HCT116 (cell line): ENCODE results near the gene COL19A1. TPM values are rescaled to one million over a fixed set of nuclear protein-coding genes. Genes with fewer than 3 reads are reported as not detected.

Experiments
- ATAC-seq: fragments of 200-7000 bp; cut with Tn5 transposase; 2 replicates; pipeline ENCODE4 v1.9.1; 2020; ENCODE audit warnings: mild to moderate bottlenecking, moderate library complexity
- BruUV-seq: library from RNA; stranded (reverse); fragments of 400-500 nt; replicated peaks from 2 replicates; lab custom pipeline; 2021; lab: Mats Ljungman, UMichigan
- CTCF ChIA-PET: fragments of 300-600 bp; sonication (Branson Sonifier 250); formaldehyde crosslinking; loops from one replicate; lab custom pipeline; 2021; ENCODE audit warnings: antibody characterized with exemption; lab: Charles Lee
- POLR2A ChIA-PET: fragments of 300-600, 350-600 bp; sonication (Branson Sonifier 250); formaldehyde crosslinking; loops from one replicate; lab custom pipeline; 2021; ENCODE audit warnings: antibody characterized with exemption; lab: Charles Lee
- RAD21 ChIA-PET, 2 experiments: fragments of 300-600 bp; sonication (Branson Sonifier 250); formaldehyde crosslinking; loops; one replicate each; lab custom pipeline; 2023; ENCODE audit warnings: low total read pairs in 2 of 2; ENCODE audit not compliant: uncharacterized antibody in 2 of 2, unreplicated experiment in 2 of 2, low non-redundant PET in 1 of 2; lab: Charles Lee
- DNase-seq: peaks from one replicate; pipeline ENCODE4 v3.0.0-alpha.2; 2010; ENCODE audit warnings: low read depth, low spot score
- H2AFZ ChIP-seq: fragments of 200-600 bp; shearing (Covaris generic), sonication (generic); 2 replicates; pipeline ENCODE4 v1.6.1; 2017; ENCODE audit warnings: low read depth, mixed run types, mixed read lengths, antibody characterized with exemption, low read length; ENCODE audit not compliant: poor library complexity, severe bottlenecking
- H3K27ac ChIP-seq: 2 replicates; pipeline ENCODE4 v1.5.1; 2012; ENCODE audit warnings: low read depth, low read length
- H3K27me3 ChIP-seq: fragments of 200-600 bp; sonication (generic); 2 replicates; pipeline ENCODE4 v1.6.1; 2016; ENCODE audit warnings: mixed run types, low read length, mixed read lengths; ENCODE audit not compliant: insufficient read depth
- H3K36me3 ChIP-seq, 2 experiments: fragments of 200-500 bp in 1 of 2; fragments of 200-600 bp in 1 of 2; sonication (Bioruptor generic) in 1 of 2; sonication (generic) in 1 of 2; 2 replicates each; pipeline versions ENCODE4 v1.5.1 to v1.6.1; 2014 to 2016; ENCODE audit warnings: low read length in 2 of 2, inconsistent platforms in 1 of 2, mixed read lengths in 1 of 2, mixed run types in 1 of 2; ENCODE audit not compliant: insufficient read depth in 2 of 2, control insufficient read depth in 1 of 2
- H3K4me1 ChIP-seq, 2 experiments: fragments of 200-600 bp in 1 of 2; sonication (generic) in 1 of 2; 2 replicates each; pipeline versions ENCODE4 v1.5.1 to v1.6.1; 2012 to 2017; ENCODE audit warnings: low read length in 2 of 2, inconsistent platforms in 1 of 2, mild to moderate bottlenecking in 1 of 2, mixed read lengths in 1 of 2, mixed run types in 1 of 2, moderate library complexity in 1 of 2; ENCODE audit not compliant: insufficient read depth in 2 of 2, control insufficient read depth in 1 of 2
- H3K4me2 ChIP-seq: fragments of 200-600 bp; sonication (generic); 2 replicates; pipeline ENCODE4 v1.6.1; 2017; ENCODE audit warnings: mixed run types, low read length, mixed read lengths
- H3K4me3 ChIP-seq, 2 experiments: fragments of 200-600 bp in 1 of 2; sonication (generic) in 1 of 2; replicated peaks in 1 of 2; 2 replicates each; pipeline ENCODE4 v1.5.1; 2011 to 2016; ENCODE audit warnings: low read length in 2 of 2, control low read depth in 1 of 2, low read depth in 1 of 2, mild to moderate bottlenecking in 1 of 2, mixed read lengths in 1 of 2, mixed run types in 1 of 2
- H3K79me2 ChIP-seq: fragments of 200-600 bp; sonication (generic); 2 replicates; pipeline ENCODE4 v1.6.1; 2017; ENCODE audit warnings: mild to moderate bottlenecking, mixed run types, low read length, moderate library complexity, mixed read lengths; ENCODE audit not compliant: insufficient read depth
- H3K9ac ChIP-seq: fragments of 200-600 bp; sonication (generic); 2 replicates; pipeline ENCODE4 v1.6.1; 2016; ENCODE audit warnings: low read length, mixed read lengths
- H3K9me2 ChIP-seq: fragments of 200-600 bp; sonication (generic), shearing (Covaris generic); 2 replicates; pipeline ENCODE4 v1.6.1; 2017; ENCODE audit warnings: mixed run types, mild to moderate bottlenecking, moderate library complexity; ENCODE audit not compliant: insufficient read depth
- H3K9me3 ChIP-seq, 2 experiments: fragments of 200-500 bp in 1 of 2; fragments of 200-600 bp in 1 of 2; sonication (Bioruptor generic) in 1 of 2; sonication (generic) in 1 of 2; 2 replicates each; pipeline ENCODE4 v1.6.1; 2014 to 2017; ENCODE audit warnings: low read length in 2 of 2, mixed read lengths in 2 of 2, inconsistent platforms in 1 of 2, low read depth in 1 of 2, mild to moderate bottlenecking in 1 of 2, mixed run types in 1 of 2, moderate library complexity in 1 of 2; ENCODE audit not compliant: control insufficient read depth in 1 of 2, insufficient read depth in 1 of 2
- H4K20me1 ChIP-seq: fragments of 200-600 bp; sonication (generic), shearing (Covaris generic); 2 replicates; pipeline ENCODE4 v1.6.1; 2017; ENCODE audit warnings: mixed run types, mild to moderate bottlenecking, moderate library complexity; ENCODE audit not compliant: insufficient read depth
- CBX3 ChIP-seq: IDR thresholded peaks from 2 replicates; pipeline ENCODE4 v1.6.1; 2012; ENCODE audit warnings: low read depth
- CEBPB ChIP-seq: IDR thresholded peaks from 2 replicates; pipeline ENCODE4 v1.6.1; 2012; ENCODE audit warnings: low read depth
- EGR1 ChIP-seq: IDR thresholded peaks from 2 replicates; pipeline ENCODE4 v1.6.1; 2012; ENCODE audit warnings: low read depth
- FOSL1 ChIP-seq: IDR thresholded peaks from 2 replicates; pipeline ENCODE4 v1.6.1; 2012; ENCODE audit warnings: low read depth
- JUND ChIP-seq: IDR thresholded peaks from 2 replicates; pipeline ENCODE4 v1.6.1; 2012
- REST ChIP-seq: IDR thresholded peaks from 2 replicates; pipeline ENCODE4 v1.6.1; 2012; ENCODE audit warnings: low read depth
- SIN3A ChIP-seq: IDR thresholded peaks from 2 replicates; pipeline ENCODE4 v1.6.1; 2012; ENCODE audit warnings: low read depth
- TCF7L2 ChIP-seq: IDR thresholded peaks from 2 replicates; pipeline ENCODE4 v1.7.0; 2011; ENCODE audit warnings: borderline replicate concordance, inconsistent platforms; ENCODE audit not compliant: insufficient read depth, insufficient read length; ENCODE audit errors: extremely low read depth
- ZBTB33 ChIP-seq: IDR thresholded peaks from 2 replicates; pipeline ENCODE4 v1.6.1; 2011; ENCODE audit warnings: mild to moderate bottlenecking, low read length, moderate library complexity; ENCODE audit not compliant: insufficient replicate concordance; ENCODE audit errors: extremely low read depth
- ZNF274 ChIP-seq: fragments of 200-500 bp; sonication (Bioruptor generic); IDR thresholded peaks from 2 replicates; pipeline ENCODE4 v1.6.1; 2014; ENCODE audit warnings: mild to moderate bottlenecking, low read depth, low read length, inconsistent platforms
- intact Hi-C: fragments of 100-400 bp; cut with micrococcal nuclease; formaldehyde crosslinking; loops from 2 replicates; pipeline ENCODE4 v1.10.0; 2022
- total RNA-seq: library from RNA; stranded (reverse); gene quantifications from one replicate; pipeline ENCODE4 v1.2.1, GENCODE V29; 2021; ENCODE audit not compliant: unreplicated experiment
- TF ChIP-seq, protein P1 (sequence below): IDR thresholded peaks from 2 replicates; pipeline ENCODE4 v1.6.1; 2012

The COL19A1 gene
- total RNA-seq, 1 experiment from 2014 or later: not detected

GRCh38 chr6:69953491-69953890 is 87.1 kb downstream of the COL19A1 start (continued):
- no peak for TF ChIP-seq ZBTB33
- no peak for TF ChIP-seq FOSL1
- no peak for TF ChIP-seq REST
- TF ChIP-seq JUND: no peak
- TF ChIP-seq CEBPB: no peak
- TF ChIP-seq EGR1: no peak
- TF ChIP-seq TCF7L2: no peak
- TF ChIP-seq, protein P1, sequence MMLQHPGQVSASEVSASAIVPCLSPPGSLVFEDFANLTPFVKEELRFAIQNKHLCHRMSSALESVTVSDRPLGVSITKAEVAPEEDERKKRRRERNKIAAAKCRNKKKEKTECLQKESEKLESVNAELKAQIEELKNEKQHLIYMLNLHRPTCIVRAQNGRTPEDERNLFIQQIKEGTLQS: no peak
- TF ChIP-seq, all 23 proteins: peak for 0

DNA sequence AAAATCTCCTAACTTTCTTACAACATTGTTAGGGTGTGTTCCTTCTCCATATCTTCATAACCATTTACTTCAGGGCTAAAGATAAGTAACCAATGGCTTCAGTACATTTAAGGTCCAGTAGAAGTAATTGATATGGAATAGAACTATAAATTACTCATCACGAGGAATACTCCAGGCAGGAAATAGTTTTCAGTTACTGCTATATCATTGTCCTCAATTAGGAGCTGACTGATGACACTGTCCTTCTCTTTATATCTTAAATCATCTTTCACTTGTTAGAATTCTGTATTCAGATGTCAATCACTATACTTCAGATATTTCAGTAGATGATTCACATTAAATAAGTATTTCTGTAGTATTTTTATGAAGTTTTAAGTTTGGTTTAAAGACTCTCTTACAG is 88.4 kb downstream of the COL19A1 start:
- Histone ChIP-seq H3K27ac (no peak overlapping the region), H3K4me2 (no peak overlapping the region), H3K79me2 (no peaks in the 10 kb centered on the region), H4K20me1 (no peaks in the 10 kb centered on the region; the same call in 1 of the 2 replicates), H3K9me3 (no peaks in the 10 kb centered on the region), H3K4me1 (no peaks in the 10 kb centered on the region), H3K4me3 (no peak overlapping the region), H2AFZ (no peak overlapping the region), H3K9ac (no peak overlapping the region), H3K9me2 (no peaks in the 10 kb centered on the region), H3K36me3 (no peaks in the 10 kb centered on the region), H3K27me3 (peaks cover 56% of the 10 kb centered on the region)
- ChIA-PET RAD21 (no interaction called here), CTCF (no interaction called here), POLR2A (no interaction called here)
- DNase-seq (no peak), ATAC-seq (no peak)
- no peak for TF ChIP-seq ZNF274
- no peak for TF ChIP-seq CBX3
- TF ChIP-seq JUND: no peak
- TF ChIP-seq SIN3A: no peak
- TF ChIP-seq, protein P1: no peak
- intact Hi-C loops: no loop called here
- no TSS peak for BruUV-seq
